Renal cortex interstitium (tissue), 11 donors: ENCODE measurements around the gene MAP1LC3B2. TPM values are rescaled to one million over a fixed set of nuclear protein-coding genes. Genes with fewer than 3 reads are reported as not detected.
"Not testable (repeated sequence)": the region's sequence is repeated elsewhere in the genome, so short reads cannot be mapped to it uniquely, and the experiment has no call there.

Source experiments
- DNase-seq, 11 donors: peaks; one replicate each; pipeline ENCODE4 v3.0.0-alpha.2; 2013; ENCODE audit warnings: low read depth in 9 of 11, low spot score in 4 of 11; ENCODE audit errors: extremely low read depth in 1 of 11
- polyA plus RNA-seq, 3 donors: library from polyadenylated mRNA; unstranded; fragments of 120-200 nt; gene quantifications; one replicate each; pipeline ENCODE4 v1.2.1, GENCODE V29; 2013; ENCODE audit not compliant: insufficient read length in 3 of 3

The MAP1LC3B2 gene
- polyA plus RNA-seq, 3 donors = 7.9 to 10.8 (median 9.0) TPM

DNA sequence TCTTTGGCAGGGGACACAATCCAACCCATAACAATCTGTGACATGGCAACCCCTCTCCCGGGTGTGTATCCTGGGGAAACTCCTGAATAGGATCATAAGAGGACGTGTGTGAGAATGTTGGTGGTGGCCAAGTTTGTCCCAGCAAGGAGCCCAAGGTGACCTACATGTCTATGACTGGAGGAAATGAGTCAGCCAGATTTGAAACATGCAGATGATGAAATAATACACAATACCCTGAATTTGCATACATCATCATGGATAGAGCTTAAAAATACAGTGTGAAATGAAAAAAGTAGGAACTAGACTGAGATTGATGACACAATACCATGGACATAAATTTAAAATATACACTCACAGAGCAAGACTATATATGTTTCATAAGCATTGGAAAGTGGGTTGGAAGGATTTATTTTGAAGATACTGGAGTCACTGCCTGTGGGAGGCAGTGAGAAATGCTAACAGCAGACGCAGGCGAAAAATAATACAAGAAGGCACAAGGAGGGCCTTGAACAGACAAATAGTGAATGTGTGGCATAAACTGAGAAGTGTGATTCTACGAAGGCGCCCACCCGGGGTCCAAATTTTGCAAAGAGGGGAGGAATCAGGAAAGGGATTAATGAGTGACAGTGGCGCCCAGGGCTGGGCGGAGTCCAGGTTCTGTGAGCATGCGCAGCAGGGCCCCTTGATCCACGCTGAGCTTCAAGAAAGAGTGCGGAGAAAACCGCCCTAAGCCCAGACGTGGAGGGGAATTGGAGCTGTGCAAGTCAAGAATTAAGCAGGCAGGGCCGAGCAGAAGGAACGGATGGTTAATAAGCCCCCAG, 7.0 kb upstream of the MAP1LC3B2 start:
- no peak for DNase-seq

DNA sequence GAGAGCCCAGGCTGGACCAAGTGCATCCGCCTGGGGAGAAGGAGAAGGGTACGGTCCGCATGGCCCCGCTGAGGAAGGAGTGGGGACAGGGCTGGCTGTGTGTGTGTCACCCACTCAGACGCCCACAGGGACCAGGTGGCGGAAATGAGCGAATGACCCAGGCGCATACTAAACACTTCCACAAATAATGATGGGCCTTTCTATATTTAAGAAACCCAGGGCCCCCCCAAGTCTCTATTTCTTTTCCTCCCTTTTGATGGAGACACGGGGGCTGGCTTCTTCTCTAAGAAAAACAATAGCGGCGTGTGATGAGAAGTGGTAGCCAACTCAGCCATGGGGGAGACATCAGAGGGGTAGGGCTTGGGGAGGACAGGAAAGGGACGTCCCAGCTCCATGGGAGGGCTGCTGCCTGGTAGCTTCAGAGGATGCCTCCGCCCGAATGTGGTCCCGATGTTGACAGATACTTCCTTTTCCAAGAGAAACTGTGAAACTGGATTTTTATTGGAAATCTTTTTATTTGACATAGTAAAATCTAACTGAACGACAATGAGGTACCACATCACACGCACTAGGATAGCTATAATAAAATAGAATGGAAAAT, 6.3 kb upstream of the MAP1LC3B2 start:
- no peak for DNase-seq

DNA sequence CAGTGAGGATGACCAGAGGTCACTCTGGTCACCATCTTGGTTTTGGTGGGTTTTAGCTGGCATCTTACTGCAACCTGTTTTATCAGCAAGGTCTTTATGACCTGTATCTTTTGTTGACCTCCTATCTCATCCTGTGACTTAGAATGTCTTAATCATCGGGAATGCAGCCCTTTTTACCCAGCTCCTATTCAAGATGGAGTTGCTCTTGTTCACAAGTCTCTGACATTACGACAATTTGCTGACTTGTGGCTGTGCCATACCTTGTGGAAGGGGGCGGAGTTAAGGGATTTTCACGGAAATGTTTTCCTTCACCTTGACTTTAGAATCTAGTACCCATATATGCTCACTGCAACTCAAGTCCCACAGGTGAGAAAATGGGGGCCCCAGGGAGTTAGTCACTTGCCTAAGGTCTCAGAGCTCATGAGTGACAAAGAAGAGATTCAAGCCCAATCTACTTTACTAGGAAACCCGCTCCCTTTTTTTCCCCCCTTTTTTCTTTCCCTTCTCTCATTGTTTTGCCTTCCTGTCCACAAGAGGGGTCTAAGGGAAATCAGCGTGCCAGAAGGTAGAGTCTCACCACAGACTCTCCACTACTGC, 2.7 kb upstream of the MAP1LC3B2 start:
- no peak for DNase-seq

DNA sequence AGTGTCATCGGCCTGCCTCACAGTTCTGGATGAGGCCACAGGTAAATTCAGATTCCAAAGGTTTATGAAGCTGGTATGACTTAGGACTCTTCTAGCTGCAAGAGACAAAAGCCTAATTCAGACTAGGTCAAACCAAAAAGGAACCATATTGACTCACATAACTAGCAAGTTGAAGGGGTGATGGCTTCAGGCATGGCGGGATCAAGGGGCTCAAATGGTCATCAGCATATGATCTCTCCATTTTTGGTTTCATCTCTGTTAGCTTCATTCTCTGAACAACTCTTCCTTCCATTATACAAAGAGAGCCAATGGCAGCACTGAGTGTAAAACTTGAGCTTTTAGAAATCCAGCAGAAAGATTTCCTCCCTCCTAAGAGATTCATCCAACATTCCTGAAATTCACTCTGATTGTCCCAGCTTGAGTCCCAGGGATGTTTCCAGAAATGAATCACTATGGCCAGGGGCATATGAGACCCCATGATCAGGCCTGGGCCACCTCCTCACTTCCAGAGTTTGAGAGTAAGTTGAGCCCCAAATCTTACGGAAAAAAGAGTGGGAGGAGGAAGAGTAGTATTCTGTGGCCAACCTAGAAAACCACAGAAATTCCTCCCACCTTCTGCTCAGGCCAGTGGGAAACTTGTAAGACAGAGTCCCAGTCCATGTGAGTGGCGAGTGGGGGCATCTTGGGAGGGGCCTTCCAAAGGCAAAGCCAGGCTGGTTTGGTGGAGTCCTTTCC, 2.0 kb upstream of the MAP1LC3B2 start:
- no peak for DNase-seq

DNA sequence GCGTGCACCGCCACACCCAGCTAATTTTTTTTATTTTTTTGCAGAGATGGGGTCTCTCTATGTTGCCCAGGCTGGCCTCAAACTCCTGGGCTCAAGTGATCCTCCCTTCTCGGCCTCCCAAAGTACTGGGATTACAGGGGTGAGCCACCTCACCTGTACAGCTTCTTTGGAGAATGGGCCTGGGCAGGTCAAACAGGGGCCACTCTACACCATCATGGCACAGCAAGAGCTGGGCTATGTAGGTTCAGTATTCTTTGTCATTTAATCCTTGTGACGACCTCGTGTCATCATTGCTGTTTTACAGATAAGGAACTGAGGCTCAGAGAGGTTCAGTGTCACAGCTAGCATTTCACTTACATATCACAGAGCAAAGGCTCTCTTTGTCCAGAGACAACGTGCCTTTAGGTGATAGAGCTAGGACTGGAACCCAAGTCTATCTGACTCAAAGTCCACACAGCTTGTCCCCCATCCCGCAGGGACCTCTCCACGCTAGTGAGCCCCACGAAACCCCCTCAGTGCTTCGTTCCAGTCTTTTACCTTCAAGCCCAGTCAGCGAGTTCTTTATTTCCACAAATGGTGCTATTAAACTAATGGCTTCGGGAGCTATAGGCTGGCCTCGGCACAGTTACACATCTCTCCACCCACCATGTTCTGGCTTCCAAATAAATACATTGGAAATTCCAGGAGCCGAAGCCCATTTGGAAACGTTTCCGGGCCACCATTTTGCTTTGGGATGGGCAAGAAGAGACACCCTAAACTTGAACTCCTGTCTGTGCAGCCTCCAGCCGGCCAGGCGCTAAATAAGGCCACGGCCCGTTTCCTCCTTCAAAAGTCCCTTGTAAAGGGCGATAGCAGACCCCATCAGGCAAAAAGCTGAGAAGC, 660 bp upstream of the MAP1LC3B2 start:
- DNase-seq = no peak

DNA sequence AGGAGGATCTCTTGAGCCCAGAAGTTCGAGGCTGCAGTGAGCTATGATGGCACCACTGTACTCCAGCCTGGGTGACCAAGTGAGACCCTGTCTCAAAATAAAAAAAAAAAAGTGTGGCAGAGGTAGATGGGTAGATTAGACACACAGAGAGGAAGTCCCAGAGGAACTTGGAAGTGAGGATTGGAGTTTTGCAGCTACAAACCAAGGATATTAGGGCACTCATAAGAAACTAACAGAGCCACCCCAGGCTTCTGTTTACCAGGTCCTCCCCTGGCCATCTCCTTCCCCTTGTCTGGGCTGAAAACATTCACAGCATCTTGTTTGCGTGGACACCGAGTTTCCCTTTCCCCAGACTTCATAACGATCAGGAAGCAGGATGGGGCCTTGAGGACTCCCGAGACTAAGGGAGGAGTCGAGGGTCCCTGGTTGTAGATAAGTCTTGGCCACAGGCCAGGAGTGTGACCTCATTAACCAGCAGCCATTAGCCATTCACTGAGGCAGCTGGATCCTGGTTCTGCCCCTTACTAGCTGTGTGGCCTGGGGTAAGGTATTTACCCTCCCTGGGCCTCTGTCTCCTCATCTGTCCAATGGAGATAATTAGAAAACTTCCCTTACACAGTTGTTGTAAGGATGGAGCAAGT, 2.1 kb downstream of the MAP1LC3B2 start:
- DNase-seq = no peak

DNA sequence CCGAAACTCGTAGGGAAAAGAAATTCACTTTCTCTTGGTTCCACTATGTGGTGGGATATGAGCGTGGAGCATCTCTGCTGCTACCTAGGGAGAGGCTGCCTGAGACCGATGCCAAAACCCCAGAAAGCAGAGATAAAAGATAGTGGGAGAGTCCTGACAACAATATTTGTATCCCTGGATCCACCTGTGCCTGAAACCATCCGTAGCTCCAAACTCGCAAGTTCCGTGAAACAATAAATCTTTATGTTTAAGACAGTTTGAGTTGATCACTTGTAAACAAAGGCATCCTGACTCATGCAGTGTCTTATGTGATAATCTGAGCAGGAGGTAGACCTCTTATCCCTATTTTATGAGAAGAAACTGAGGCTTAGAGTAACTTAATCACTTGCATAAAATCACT, 2.9 kb downstream of the MAP1LC3B2 start:
- no peak for DNase-seq

DNA sequence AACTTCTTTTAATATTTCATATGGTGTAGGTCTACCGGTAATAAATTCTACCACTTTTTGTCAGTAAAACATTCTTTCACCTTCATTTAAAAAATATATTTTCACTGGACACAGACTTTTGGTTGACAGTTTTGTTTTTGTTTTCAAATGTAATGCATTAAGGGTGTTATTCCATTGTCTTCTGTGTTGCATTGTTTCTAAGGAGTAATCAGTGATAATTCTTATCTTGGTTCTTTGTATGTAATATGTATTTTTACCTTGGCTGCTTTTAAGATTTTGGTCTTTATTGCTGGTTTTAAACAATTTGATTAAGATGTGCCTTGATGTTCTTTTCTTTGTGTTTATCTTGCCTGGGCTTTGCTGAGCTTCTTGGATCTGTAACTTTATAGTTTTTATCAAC, 4.1 kb downstream of the MAP1LC3B2 start:
- DNase-seq = no peak

DNA sequence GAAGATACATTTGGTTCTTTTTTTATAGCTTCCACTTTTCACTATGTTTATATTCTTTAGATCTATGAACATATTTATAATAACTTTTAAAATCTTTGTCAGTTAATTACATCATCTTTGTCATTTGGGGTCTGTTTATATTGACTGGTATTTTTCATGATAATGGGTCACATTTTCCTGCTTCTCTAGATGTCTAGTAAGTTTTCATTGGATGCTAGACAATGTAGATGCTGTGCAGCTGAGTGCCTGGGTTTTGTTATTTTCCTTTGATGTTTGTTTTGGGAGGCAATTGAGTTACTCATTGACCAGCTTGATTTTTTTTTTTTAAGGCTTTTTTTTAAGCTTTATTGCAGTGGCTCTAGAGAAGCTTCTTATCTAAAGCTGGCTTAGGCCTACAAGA, 4.9 kb downstream of the MAP1LC3B2 start:
- DNase-seq = no peak

DNA sequence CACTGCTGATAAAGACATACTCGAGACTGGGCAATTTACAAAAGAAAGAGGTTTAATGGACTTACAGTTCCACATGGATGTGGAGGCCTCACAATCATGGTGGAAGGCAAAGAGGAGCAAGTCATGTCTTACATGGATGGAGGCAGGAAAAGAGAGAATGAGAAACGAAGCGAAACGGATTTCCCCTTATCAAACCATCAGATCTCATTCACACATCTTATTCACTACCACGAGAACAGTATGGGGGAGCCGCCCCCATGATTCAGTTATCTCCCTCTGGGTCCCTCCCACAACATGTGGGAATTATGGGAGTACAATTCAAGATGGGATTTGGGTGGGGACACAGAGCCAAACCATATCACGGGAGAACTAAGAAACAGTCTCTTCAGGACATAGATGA, 6.0 kb downstream of the MAP1LC3B2 start:
- not testable (repeated sequence) for DNase-seq

DNA sequence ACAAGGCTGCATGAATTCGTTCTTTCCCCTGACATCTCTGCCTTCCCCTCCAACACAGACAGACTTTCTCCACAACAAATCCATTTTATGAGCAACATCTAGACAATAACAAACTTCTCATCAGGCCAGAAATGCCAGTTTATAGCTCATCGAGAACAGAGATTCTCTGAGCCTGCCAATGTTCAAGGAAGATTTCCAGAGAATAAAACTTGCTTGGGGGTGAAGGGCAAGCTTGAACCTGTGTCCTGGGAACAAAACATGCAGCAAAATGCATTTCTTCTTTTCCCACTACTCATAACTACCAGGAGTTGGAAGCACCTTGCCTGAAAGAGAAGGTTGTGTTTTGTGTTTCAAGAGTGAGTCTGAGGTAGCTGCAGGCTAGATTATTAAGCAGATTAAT, 6.8 kb downstream of the MAP1LC3B2 start:
- no peak for DNase-seq

DNA sequence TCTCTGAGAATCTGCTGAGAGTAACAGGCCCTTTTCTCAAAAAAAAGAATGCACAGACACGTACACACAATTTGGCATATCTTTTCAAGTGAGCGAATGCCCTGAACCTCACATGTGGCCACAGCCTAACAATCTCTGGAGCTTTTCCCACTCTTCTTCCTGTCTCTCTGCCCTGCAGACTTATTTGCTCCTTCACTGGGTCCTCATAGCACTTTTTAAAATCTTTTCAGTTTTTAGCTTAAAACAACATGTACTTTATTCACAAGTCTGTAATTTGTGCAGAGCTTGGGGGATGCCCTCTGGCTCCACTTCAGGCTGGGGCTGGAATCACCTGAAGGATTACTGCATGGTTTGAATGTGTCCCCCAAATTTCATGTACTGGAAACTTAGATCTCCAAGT, 9.0 kb downstream of the MAP1LC3B2 start:
- DNase-seq = no peak

DNA sequence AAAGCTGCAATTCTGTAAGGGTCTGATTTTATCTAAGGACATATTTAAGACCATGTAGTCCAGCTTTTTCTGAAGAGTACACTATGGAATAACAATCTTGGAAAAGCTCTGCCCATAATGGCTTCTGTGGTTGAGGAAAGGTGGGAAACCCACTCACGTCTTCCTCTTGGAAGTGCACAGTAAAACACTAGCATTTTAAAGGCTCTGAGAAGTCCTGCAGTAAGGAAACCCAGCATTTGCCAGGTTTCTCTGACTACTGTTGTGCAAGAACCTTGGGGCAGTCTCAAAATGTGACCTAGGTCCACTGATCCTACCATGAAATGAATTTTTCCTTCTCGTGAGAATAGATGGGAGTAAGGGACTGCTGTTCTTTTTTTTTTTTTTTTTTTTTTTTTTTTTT, 11.9 kb downstream of the MAP1LC3B2 start:
- DNase-seq = no peak

DNA sequence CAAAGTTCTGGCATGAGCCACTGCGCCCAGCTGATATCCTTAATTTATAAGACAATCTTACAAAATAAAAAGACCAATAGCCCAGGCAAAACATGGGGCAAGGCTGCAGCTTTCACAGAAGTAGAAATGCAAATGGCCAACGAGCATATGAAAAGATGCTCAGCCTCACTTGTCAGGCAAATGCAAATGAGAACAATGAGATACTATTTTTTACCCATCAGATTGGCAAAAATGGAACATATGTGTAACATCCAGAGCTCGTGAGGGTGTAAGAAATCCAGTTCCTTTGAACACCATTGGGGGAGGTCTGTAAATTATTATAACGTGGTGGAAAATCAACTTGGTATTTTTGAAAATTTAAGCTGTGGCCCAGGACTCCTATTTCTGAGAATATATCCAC, 14.6 kb downstream of the MAP1LC3B2 start:
- no peak for DNase-seq

DNA sequence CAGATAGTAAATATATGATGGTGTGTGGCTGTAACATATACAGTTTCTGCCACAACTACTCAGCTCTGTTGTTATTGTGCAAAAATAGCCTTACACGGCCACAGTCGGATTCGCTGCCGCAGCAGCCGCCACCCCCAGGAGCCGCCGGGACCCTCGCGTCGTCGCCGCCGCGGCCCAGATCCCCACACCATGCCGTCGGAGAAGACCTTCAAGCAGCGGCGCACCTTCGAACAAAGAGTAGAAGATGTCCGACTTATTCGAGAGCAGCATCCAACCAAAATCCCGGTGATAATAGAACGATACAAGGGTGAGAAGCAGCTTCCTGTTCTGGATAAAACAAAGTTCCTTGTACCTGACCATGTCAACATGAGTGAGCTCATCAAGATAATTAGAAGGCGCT, 16.6 kb downstream of the MAP1LC3B2 start:
- DNase-seq = not testable (repeated sequence)

DNA sequence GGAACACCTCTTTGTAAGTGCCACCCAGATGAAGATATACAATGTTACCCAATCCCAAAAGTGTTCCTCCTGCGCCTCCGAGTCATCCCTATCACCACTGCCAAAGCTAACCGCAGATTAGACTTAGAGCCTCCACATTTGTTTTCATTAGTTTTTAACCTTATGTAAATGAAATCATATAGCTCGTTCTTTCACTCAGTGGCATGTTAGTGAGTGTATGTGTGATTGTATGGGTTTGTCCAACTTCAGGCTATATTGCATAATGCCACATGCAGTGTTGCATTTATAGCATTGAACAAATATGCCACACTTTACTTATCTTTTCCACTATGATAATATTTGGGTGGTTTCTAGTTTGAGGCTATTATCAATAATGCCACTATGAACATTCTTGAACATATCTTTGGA, 18.0 kb downstream of the MAP1LC3B2 start:
- no peak for DNase-seq

DNA sequence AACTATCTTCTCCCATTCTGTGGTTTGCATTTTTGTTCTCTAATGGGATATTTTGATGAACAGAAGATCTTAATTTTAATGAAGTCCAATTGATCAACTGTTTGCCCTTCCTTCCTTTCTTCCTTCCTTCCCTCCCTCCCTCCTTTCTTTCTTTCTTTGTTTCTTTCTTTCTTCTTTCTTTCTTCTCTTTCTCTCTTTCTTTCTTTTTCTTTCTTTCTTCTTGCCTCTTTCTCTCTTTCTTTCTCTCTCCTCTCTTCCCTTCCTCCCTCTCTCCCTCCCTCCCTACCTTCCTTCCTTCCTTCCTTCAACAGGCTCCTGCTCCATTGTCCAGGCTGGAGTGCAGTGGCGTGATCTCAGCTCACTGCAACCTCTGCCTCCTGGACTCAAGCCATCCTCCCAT, 18.9 kb downstream of the MAP1LC3B2 start:
- no peak for DNase-seq

DNA sequence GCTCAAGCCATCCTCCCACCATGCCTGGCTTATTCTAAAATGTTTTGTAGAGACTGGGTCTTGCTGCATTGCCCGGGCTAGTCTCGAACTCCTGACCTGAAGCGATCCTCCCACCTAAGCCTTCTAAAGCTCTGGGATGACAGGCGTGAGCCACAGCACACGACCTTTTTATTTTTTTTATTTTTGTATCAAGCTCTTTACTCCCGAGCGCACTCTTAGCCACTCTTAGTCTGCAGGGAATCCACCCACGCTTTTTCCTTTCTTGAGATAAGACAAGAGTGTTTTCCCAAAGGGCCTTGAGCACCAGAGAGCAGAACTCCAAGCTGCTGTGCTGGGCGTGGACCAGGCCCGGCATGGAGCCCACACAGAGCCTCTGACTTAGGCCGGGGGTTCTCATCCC, 23.4 kb downstream of the MAP1LC3B2 start:
- no peak for DNase-seq
